HEK293 (cell line): Measurements from ENCODE around the gene AEBP1.

Source experiments
- CTCF ChIA-PET: fragments of 350-600 bp; formaldehyde crosslinking; extraction: SDS; loops from one replicate; lab custom pipeline; 2021; ENCODE audit warnings: antibody characterized with exemption; lab: Yijun Ruan, JAX
- POLR2A ChIA-PET: fragments of 300-600 bp; formaldehyde crosslinking; extraction: SDS; loops from one replicate; lab custom pipeline; 2020; ENCODE audit warnings: antibody characterized with exemption, inconsistent platforms; lab: Yijun Ruan, JAX
- H3K27ac ChIP-seq: fragments of 200-500 bp; sonication (Bioruptor generic); 2 replicates; pipeline ENCODE4 v1.5.1; 2014; ENCODE audit warnings: low read depth, low read length, control low read depth, inconsistent platforms; ENCODE audit errors: extremely low read depth
- H3K36me3 ChIP-seq, 2 experiments: fragments of 200-500 bp in 1 of 2; sonication (Bioruptor generic) in 1 of 2; 1 replicate in 1 of 2; 2 replicates in 1 of 2; pipeline ENCODE4 v1.5.1; 2014 to 2017; ENCODE audit warnings: inconsistent platforms in 2 of 2, low read length in 2 of 2; ENCODE audit not compliant: control insufficient read depth in 2 of 2, insufficient read depth in 1 of 2
- H3K4me1 ChIP-seq: fragments of 200-500 bp; sonication (Bioruptor generic); 2 replicates; pipeline ENCODE4 v1.5.1; 2014; ENCODE audit warnings: mild to moderate bottlenecking, low read length, inconsistent platforms; ENCODE audit not compliant: control insufficient read depth, insufficient read depth
- H3K4me3 ChIP-seq: 2 replicates; pipeline ENCODE4 v1.5.1; 2011; ENCODE audit warnings: low read depth, mild to moderate bottlenecking, control low read depth, low read length, moderate library complexity
- H3K9me3 ChIP-seq: fragments of 200-500 bp; sonication (Bioruptor generic); 2 replicates; pipeline ENCODE4 v1.5.1; 2014; ENCODE audit warnings: low read depth, low read length, inconsistent platforms; ENCODE audit not compliant: control insufficient read depth, insufficient read depth
- BCL11B ChIP-seq: fragments of 450-650 bp; formaldehyde crosslinking; IDR thresholded peaks from 2 replicates; pipeline ENCODE4 v1.5.1; 2016; ENCODE audit warnings: low read depth, missing biosample characterization, missing genetic modification characterization
- EGR2 ChIP-seq: fragments of 450-650 bp; formaldehyde crosslinking; IDR thresholded peaks from 2 replicates; pipeline ENCODE4 v1.5.1; 2016; ENCODE audit warnings: low read depth, missing biosample characterization, missing genetic modification characterization
- GLIS2 ChIP-seq: fragments of 450-650 bp; formaldehyde crosslinking; IDR thresholded peaks from 2 replicates; pipeline ENCODE4 v1.5.1; 2016; ENCODE audit warnings: missing biosample characterization, missing genetic modification characterization
- KLF9 ChIP-seq: fragments of 450-650 bp; formaldehyde crosslinking; IDR thresholded peaks from 2 replicates; pipeline ENCODE4 v1.5.1; 2016; ENCODE audit warnings: missing biosample characterization, missing genetic modification characterization, low read depth
- OVOL3 ChIP-seq: fragments of 450-650 bp; formaldehyde crosslinking; IDR thresholded peaks from 2 replicates; pipeline ENCODE4 v1.5.1; 2016; ENCODE audit warnings: missing biosample characterization, missing genetic modification characterization
- SALL2 ChIP-seq: fragments of 450-650 bp; formaldehyde crosslinking; IDR thresholded peaks from 2 replicates; pipeline ENCODE4 v1.5.0; 2017; ENCODE audit warnings: missing biosample characterization, mild to moderate bottlenecking, missing genetic modification characterization, borderline replicate concordance
- SP7 ChIP-seq: fragments of 450-650 bp; formaldehyde crosslinking; IDR thresholded peaks from 2 replicates; pipeline ENCODE4 v1.5.1; 2016; ENCODE audit warnings: missing biosample characterization, missing genetic modification characterization
- ZBTB10 ChIP-seq: fragments of 450-650 bp; formaldehyde crosslinking; IDR thresholded peaks from 2 replicates; pipeline ENCODE4 v1.5.1; 2016; ENCODE audit warnings: missing biosample characterization, missing genetic modification characterization
- ZFHX2 ChIP-seq: fragments of 450-650 bp; formaldehyde crosslinking; conservative IDR thresholded peaks from 2 replicates; pipeline ENCODE4 v1.5.1; 2016; ENCODE audit warnings: missing biosample characterization, missing genetic modification characterization
- ZNF114 ChIP-seq: fragments of 450-650 bp; formaldehyde crosslinking; IDR thresholded peaks from 2 replicates; pipeline ENCODE4 v1.5.0; 2017; ENCODE audit warnings: missing biosample characterization, missing genetic modification characterization
- ZNF175 ChIP-seq: fragments of 450-650 bp; formaldehyde crosslinking; IDR thresholded peaks from 2 replicates; pipeline ENCODE4 v1.5.1; 2016; ENCODE audit warnings: missing biosample characterization, missing genetic modification characterization
- ZNF202 ChIP-seq: fragments of 450-650 bp; formaldehyde crosslinking; IDR thresholded peaks from 2 replicates; pipeline ENCODE4 v1.5.1; 2016; ENCODE audit warnings: missing biosample characterization, missing genetic modification characterization, borderline replicate concordance
- ZNF223 ChIP-seq: fragments of 450-650 bp; formaldehyde crosslinking; IDR thresholded peaks from 2 replicates; pipeline ENCODE4 v1.5.1; 2016; ENCODE audit warnings: missing biosample characterization, missing genetic modification characterization
- ZNF26 ChIP-seq: fragments of 450-650 bp; formaldehyde crosslinking; IDR thresholded peaks from 2 replicates; pipeline ENCODE4 v1.5.1; 2016; ENCODE audit warnings: missing biosample characterization, missing genetic modification characterization
- ZNF311 ChIP-seq: fragments of 450-650 bp; formaldehyde crosslinking; IDR thresholded peaks from 2 replicates; pipeline ENCODE4 v1.5.1; 2017; ENCODE audit warnings: missing biosample characterization, missing genetic modification characterization, borderline replicate concordance
- ZNF350 ChIP-seq: fragments of 450-650 bp; formaldehyde crosslinking; IDR thresholded peaks from 2 replicates; pipeline ENCODE4 v1.5.0; 2017; ENCODE audit warnings: missing biosample characterization, mild to moderate bottlenecking, missing genetic modification characterization
- ZNF391 ChIP-seq: fragments of 450-650 bp; formaldehyde crosslinking; IDR thresholded peaks from 2 replicates; pipeline ENCODE4 v1.5.1; 2016; ENCODE audit warnings: low read depth, missing biosample characterization, missing genetic modification characterization, borderline replicate concordance
- ZNF521 ChIP-seq: fragments of 450-650 bp; formaldehyde crosslinking; IDR thresholded peaks from 2 replicates; pipeline ENCODE4 v1.5.1; 2017; ENCODE audit warnings: missing biosample characterization, mild to moderate bottlenecking, missing genetic modification characterization
- ZNF544 ChIP-seq: fragments of 450-650 bp; formaldehyde crosslinking; IDR thresholded peaks from 2 replicates; pipeline ENCODE4 v1.5.0; 2017; ENCODE audit warnings: missing biosample characterization, missing genetic modification characterization
- ZNF558 ChIP-seq: fragments of 450-650 bp; formaldehyde crosslinking; IDR thresholded peaks from 2 replicates; pipeline ENCODE4 v1.5.1; 2016; ENCODE audit warnings: missing biosample characterization, missing genetic modification characterization
- ZNF596 ChIP-seq: fragments of 450-650 bp; IDR thresholded peaks from 2 replicates; pipeline ENCODE4 v1.5.0; 2018; ENCODE audit warnings: missing biosample characterization, mild to moderate bottlenecking, missing genetic modification characterization, moderate library complexity
- ZNF701 ChIP-seq: fragments of 450-650 bp; formaldehyde crosslinking; IDR thresholded peaks from 2 replicates; pipeline ENCODE4 v1.5.1; 2016; ENCODE audit warnings: missing biosample characterization, missing genetic modification characterization
- ZNF704 ChIP-seq: fragments of 450-650 bp; formaldehyde crosslinking; IDR thresholded peaks from 2 replicates; pipeline ENCODE4 v1.5.1; 2016; ENCODE audit warnings: missing biosample characterization, missing genetic modification characterization
- ZNF76 ChIP-seq: fragments of 450-650 bp; formaldehyde crosslinking; IDR thresholded peaks from 2 replicates; pipeline ENCODE4; 2016; ENCODE audit warnings: low read depth, missing biosample characterization, missing genetic modification characterization, borderline replicate concordance
- ZXDB ChIP-seq: fragments of 450-650 bp; formaldehyde crosslinking; IDR thresholded peaks from 2 replicates; pipeline ENCODE4 v1.5.1; 2016; ENCODE audit warnings: missing biosample characterization, missing genetic modification characterization
- TF ChIP-seq, protein P1 (sequence below): fragments of 450-650 bp; formaldehyde crosslinking; IDR thresholded peaks from 2 replicates; pipeline ENCODE4 v1.5.1; 2017; ENCODE audit warnings: missing biosample characterization, missing genetic modification characterization
- TF ChIP-seq, protein P2 (sequence below): fragments of 450-650 bp; formaldehyde crosslinking; IDR thresholded peaks from 2 replicates; pipeline ENCODE4 v1.5.1; 2017; ENCODE audit warnings: missing biosample characterization, missing genetic modification characterization
- TF ChIP-seq, protein P3 (sequence below): sonication (generic); formaldehyde crosslinking; IDR thresholded peaks from 2 replicates; pipeline ENCODE4 v1.8.1; 2022; ENCODE audit warnings: mild to moderate bottlenecking, moderate library complexity, missing genetic modification reagents

Gene AEBP1

GRCh38 chr7:44113764-44114354, 9.7 kb downstream of the AEBP1 start:
- H3K9me3 ChIP-seq, result no peaks in the 10 kb centered on the region
- POLR2A ChIA-PET, result no interaction called here
- CTCF ChIA-PET, result no interaction called here
- H3K4me1 ChIP-seq, result no peaks in the 10 kb centered on the region
- no peak overlapping the region for H3K27ac ChIP-seq
- peaks cover 0 to 42% of the 10 kb centered on the region in 2 experiments; a peak in 2 of 3 replicates for H3K36me3 ChIP-seq
- H3K4me3 ChIP-seq, result no peak overlapping the region
- TF ChIP-seq ZNF175 (tag by site-specific recombination) (no peak), ZBTB10 (tag by site-specific recombination) (no peak), ZNF521 (no peak), ZXDB (tag by site-specific recombination) (no peak), ZNF114 (tag by site-specific recombination) (no peak), BCL11B (no peak), ZNF311 (tag by site-specific recombination) (no peak), ZNF701 (tag by site-specific recombination) (no peak), ZNF223 (tag by site-specific recombination) (no peak), ZNF202 (tag by site-specific recombination) (peak; percentile 57; the same call in 1 of the 2 replicates), ZFHX2 (tag by site-specific recombination) (peak; percentile 57), GLIS2 (tag by site-specific recombination) (0 out of 2 replicates have a peak, but pooled peaks have one; percentile 15), EGR2 (tag by site-specific recombination) (peak; percentile 57; the same call in 1 of the 2 replicates), ZNF544 (no peak), ZNF596 (no peak), SALL2 (tag by site-specific recombination) (no peak), ZNF26 (tag by site-specific recombination) (no peak), ZNF350 (tag by site-specific recombination) (no peak), ZNF391 (tag by site-specific recombination) (no peak), OVOL3 (no peak), ZNF558 (tag by site-specific recombination) (no peak), KLF9 (tag by site-specific recombination) (no peak), ZNF704 (tag by site-specific recombination) (no peak), ZNF76 (tag by site-specific recombination) (no peak), SP7 (tag by site-specific recombination) (no peak)
- TF ChIP-seq, protein P1, sequence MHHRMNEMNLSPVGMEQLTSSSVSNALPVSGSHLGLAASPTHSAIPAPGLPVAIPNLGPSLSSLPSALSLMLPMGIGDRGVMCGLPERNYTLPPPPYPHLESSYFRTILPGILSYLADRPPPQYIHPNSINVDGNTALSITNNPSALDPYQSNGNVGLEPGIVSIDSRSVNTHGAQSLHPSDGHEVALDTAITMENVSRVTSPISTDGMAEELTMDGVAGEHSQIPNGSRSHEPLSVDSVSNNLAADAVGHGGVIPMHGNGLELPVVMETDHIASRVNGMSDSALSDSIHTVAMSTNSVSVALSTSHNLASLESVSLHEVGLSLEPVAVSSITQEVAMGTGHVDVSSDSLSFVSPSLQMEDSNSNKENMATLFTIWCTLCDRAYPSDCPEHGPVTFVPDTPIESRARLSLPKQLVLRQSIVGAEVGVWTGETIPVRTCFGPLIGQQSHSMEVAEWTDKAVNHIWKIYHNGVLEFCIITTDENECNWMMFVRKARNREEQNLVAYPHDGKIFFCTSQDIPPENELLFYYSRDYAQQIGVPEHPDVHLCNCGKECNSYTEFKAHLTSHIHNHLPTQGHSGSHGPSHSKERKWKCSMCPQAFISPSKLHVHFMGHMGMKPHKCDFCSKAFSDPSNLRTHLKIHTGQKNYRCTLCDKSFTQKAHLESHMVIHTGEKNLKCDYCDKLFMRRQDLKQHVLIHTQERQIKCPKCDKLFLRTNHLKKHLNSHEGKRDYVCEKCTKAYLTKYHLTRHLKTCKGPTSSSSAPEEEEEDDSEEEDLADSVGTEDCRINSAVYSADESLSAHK, result no peak
- TF ChIP-seq, protein P2, sequence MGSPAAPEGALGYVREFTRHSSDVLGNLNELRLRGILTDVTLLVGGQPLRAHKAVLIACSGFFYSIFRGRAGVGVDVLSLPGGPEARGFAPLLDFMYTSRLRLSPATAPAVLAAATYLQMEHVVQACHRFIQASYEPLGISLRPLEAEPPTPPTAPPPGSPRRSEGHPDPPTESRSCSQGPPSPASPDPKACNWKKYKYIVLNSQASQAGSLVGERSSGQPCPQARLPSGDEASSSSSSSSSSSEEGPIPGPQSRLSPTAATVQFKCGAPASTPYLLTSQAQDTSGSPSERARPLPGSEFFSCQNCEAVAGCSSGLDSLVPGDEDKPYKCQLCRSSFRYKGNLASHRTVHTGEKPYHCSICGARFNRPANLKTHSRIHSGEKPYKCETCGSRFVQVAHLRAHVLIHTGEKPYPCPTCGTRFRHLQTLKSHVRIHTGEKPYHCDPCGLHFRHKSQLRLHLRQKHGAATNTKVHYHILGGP, result no peak
- TF ChIP-seq, protein P3, sequence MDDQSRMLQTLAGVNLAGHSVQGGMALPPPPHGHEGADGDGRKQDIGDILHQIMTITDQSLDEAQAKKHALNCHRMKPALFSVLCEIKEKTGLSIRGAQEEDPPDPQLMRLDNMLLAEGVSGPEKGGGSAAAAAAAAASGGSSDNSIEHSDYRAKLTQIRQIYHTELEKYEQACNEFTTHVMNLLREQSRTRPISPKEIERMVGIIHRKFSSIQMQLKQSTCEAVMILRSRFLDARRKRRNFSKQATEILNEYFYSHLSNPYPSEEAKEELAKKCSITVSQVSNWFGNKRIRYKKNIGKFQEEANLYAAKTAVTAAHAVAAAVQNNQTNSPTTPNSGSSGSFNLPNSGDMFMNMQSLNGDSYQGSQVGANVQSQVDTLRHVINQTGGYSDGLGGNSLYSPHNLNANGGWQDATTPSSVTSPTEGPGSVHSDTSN (CRISPR knock-in tag), result no peak
